Stimulated activated naive CD8-positive, alpha-beta T cell treated with anti-CD3 and anti-CD28 coated beads, Interleukin-15, amount 100 ng/mL, for 72 hours (primary cell): Measurements from ENCODE around the gene UBE3D.
"Not testable (repeated sequence)": the region's sequence is repeated elsewhere in the genome, so short reads cannot be mapped to it uniquely, and the experiment has no call there.

Source experiments
- ATAC-seq: fragments of 150-1000 bp; cut with Tn5 transposase; 2 replicates; pipeline ENCODE4 v1.10.0; 2021; ENCODE audit warnings: mild to moderate bottlenecking, moderate library complexity
- DNase-seq, 2 donors: peaks; one replicate each; pipeline ENCODE4 v3.0.0; 2021 to 2022
- H3K27ac Mint-ChIP-seq, 2 donors: one replicate each; pipeline ENCODE4 v1.8.0; 2022; ENCODE audit warnings: mild to moderate bottlenecking in 2 of 2, mixed read lengths in 2 of 2, moderate library complexity in 2 of 2
- H3K27me3 Mint-ChIP-seq: one replicate; pipeline ENCODE4 v1.8.0; 2022; ENCODE audit warnings: mixed read lengths
- H3K4me1 Mint-ChIP-seq: one replicate; pipeline ENCODE4 v1.8.0; 2022; ENCODE audit warnings: mild to moderate bottlenecking, mixed read lengths
- H3K4me3 Mint-ChIP-seq, 2 donors: one replicate each; pipeline ENCODE4 v1.8.0; 2022; ENCODE audit warnings: mild to moderate bottlenecking in 2 of 2, mixed read lengths in 2 of 2, moderate library complexity in 1 of 2
- H3K9me3 Mint-ChIP-seq, 2 donors: one replicate each; pipeline ENCODE4 v1.8.0; 2022; ENCODE audit warnings: mixed read lengths in 2 of 2

Gene UBE3D

DNA sequence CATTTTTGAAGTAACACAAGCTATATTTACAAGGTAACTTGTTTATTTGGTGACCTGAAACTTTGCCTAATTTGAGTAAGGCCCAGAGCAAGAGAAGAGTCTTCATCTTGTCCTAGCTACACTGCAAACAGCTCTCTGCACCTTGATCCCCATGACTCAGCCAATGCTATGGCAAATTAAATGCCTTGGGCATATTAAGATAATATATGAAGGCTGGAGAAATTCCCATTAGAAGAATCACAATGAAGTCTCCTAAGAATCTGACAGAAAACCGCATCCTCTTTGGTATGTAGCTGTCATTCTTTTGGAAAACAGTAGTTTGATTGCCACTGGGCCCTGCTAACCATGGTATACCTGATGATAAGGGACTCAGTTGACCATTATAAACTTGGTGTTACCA lies 204.5 kb downstream of the UBE3D start:
- peaks cover 0 to 10% of the 10 kb centered on the region in 2 donors for H3K9me3 Mint-ChIP-seq
- H3K27me3 Mint-ChIP-seq: no peaks in the 10 kb centered on the region
- no peak overlapping the region for H3K27ac Mint-ChIP-seq
- H3K4me3 Mint-ChIP-seq: no peak overlapping the region
- DNase-seq (no peak), ATAC-seq (no peak)
- H3K4me1 Mint-ChIP-seq: no peaks in the 10 kb centered on the region

DNA sequence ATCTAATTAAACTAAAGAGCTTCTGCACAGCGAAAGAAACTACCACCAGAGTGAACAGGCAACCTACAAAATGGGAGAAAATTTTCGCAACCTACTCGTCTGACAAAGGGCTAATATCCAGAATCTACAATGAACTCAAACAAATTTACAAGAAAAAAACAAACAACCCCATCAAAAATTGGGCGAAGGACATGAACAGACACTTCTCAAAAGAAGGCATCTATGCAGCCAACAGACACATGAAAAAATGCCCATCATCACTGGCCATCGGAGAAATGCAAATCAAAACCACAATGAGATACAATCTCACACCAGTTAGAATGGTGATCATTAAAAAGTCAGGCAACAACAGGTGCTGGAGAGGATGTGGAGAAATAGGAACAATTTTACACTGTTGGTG lies 209.6 kb downstream of the UBE3D start:
- not testable (repeated sequence) for H3K4me3 Mint-ChIP-seq, H3K27me3 Mint-ChIP-seq, H3K27ac Mint-ChIP-seq, DNase-seq, ATAC-seq, H3K4me1 Mint-ChIP-seq
- peaks cover 13 to 25% of the 10 kb centered on the region in 2 donors for H3K9me3 Mint-ChIP-seq

DNA sequence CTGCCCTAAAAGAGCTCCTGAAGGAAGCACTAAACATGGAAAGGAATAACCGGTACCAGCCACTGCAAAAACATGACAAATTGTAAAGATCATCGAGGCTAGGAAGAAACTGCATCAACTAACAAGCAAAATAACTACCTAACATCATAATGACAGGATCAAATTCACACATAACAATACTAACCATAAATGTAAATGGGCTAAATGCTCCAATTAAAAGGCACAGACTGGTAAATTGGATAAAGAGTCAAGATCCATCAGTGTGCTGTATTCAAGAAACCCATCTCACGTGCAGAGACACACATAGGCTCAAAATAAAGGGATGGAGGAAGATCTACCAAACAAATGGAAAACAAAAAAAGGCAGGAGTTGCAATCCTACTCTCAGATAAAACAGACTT lies 212.7 kb downstream of the UBE3D start:
- not testable (repeated sequence) for H3K27me3 Mint-ChIP-seq, DNase-seq, ATAC-seq, H3K27ac Mint-ChIP-seq, H3K4me1 Mint-ChIP-seq, H3K4me3 Mint-ChIP-seq
- H3K9me3 Mint-ChIP-seq: peaks cover 14 to 38% of the 10 kb centered on the region in 2 donors

DNA sequence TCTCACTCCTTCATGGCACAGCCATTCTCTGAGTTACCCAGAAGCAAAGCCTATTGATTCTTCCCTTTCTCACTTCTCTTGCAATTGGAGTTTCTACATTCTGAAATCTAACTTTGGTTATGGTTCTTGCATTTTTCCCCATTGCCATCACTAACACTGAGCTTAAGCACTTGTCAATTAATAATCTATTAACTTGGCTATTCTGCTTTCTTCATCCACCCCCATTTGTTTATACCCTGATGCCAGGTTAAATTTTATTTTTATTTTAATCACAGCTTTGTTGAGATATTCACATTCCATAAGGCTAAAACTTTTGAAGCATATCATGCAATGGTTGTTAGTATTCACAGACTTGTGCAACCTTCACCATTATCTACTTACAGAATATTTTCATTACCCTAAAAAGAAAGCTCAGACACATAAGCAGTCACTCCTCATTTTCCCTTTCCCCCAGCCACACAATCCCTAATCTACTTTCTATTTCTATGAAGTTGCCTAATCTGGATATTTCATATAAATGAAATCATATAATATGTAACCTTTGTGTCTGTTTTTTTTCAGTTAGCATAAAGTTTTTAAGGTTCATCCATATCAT lies 222.3 kb downstream of the UBE3D start:
- Mint-ChIP-seq H3K27ac (no peak overlapping the region), H3K27me3 (peaks cover 9% of the 10 kb centered on the region), H3K4me3 (no peak overlapping the region), H3K4me1 (no peaks in the 10 kb centered on the region), H3K9me3 (no peaks in the 10 kb centered on the region)
- no peak for DNase-seq
- ATAC-seq: no peak

DNA sequence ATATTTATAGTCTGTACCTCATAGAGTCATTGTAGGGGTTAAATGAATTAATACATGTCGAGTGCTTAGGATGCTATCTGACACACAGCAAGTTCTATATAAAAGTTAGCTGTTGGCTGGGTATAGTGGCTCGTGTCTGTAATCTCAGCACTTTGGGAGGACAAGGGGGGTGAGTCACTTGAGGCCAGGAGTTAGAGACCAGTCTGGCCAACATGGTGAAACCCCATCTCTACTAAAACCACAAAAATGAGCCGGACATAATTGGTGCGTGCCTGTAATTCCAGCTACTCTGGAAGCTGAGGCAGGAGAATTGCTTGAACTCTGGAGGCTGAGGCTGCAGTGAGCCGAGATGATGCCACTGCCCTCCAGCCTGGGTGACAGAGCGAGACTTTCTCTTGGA lies 222.9 kb downstream of the UBE3D start:
- Mint-ChIP-seq H3K9me3 (no peaks in the 10 kb centered on the region), H3K4me1 (no peaks in the 10 kb centered on the region), H3K27me3 (peaks cover 9% of the 10 kb centered on the region), H3K4me3 (no peak overlapping the region), H3K27ac (no peak overlapping the region)
- no peak for ATAC-seq
- no peak for DNase-seq
